Left lobe of liver (tissue), 2 donors: ENCODE measurements around the gene CASP7. TPM values are rescaled to one million over a fixed set of nuclear protein-coding genes. Genes with fewer than 3 reads are reported as not detected.
A peak's percentile ranks its signal among the peaks of the same experiment; 100 is the strongest.
"Not testable (repeated sequence)": the region's sequence is repeated elsewhere in the genome, so short reads cannot be mapped to it uniquely, and the experiment has no call there.

Source experiments
- ATAC-seq: fragments of 200-7000 bp; cut with Tn5 transposase; one replicate; pipeline ENCODE4 v1.9.1; 2020; ENCODE audit warnings: mild to moderate bottlenecking, moderate library complexity
- DNase-seq: peaks from one replicate; pipeline ENCODE4 v3.0.0-alpha.2; 2020; ENCODE audit warnings: low spot score
- total RNA-seq: library from RNA; stranded (reverse); gene quantifications from one replicate; pipeline ENCODE4 v1.2.1, GENCODE V29; 2021
- donor health status: DM: no; HTN: no; CAD: no; lungs with moderate emphysema.
- donor health status: DM: no; HTN: yes; CAD: no.

Gene CASP7
- 12.4 TPM for total RNA-seq

DNA sequence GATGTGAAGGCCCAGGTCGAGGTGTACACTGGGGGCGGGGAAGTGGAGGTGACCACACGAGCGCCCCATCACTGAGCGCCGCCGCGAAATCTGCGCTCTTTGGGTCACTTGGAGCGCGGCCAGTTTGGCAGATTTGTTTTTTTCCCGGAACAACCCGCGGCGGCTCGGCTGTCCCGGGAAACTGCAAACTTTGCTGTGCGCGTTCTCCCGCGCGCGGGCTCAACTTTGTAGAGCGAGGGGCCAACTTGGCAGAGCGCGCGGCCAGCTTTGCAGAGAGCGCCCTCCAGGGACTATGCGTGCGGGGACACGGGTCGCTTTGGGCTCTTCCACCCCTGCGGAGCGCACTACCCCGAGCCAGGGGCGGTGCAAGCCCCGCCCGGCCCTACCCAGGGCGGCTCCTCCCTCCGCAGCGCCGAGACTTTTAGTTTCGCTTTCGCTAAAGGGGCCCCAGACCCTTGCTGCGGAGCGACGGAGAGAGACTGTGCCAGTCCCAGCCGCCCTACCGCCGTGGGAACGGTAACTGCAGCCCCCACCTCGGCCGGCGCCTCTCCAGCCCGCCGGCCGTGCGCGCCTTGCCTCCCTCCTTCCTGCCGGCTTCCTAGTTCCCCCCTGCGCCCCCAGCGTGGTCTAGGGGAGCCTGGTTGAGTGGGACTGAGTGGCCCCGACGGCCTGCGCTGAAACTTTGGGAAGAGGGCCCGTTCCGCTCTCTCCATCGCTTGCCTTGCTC, at the start of gene CASP7:
Gene CASP7 (plus strand): TSS at position 450 of the 727 bp plus-strand sequence. CDS start 17,582 bp downstream, outside the sequence.
- ATAC-seq (peak; percentile 92), DNase-seq (peak; percentile 89)

- ATAC-seq: peak; percentile 77
Measured at GRCh38 chr10:113630929-113631533, 48.7 kb upstream of the CASP7 start.

GRCh38 chr10:113631684-113632367, 47.9 kb upstream of the CASP7 start:
- no peak for ATAC-seq
- no peak for DNase-seq

More at GRCh38 chr10:113630929-113631533, 48.7 kb upstream of the CASP7 start:
- peak; percentile 46 for DNase-seq

DNA sequence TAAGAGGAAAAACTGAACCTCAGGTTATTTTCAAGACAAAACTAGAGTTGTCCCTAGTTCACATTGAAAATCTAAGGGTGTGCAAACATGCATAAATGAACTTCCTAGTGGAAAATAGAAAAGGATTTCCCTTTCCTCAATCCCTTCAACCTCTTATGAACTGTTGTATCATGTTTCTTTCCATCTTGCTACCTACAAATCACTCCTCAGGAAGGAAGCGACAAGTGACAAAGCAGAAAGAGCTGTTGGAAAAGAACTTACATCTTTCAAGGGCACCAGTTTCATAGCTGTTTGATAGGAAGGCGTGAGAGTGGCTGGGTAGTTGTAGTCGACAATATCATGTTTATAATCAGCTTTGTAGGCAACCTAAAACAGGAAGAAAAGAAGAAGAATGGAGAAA, 39.7 kb upstream of the CASP7 start:
- ATAC-seq (no peak), DNase-seq (no peak)

DNA sequence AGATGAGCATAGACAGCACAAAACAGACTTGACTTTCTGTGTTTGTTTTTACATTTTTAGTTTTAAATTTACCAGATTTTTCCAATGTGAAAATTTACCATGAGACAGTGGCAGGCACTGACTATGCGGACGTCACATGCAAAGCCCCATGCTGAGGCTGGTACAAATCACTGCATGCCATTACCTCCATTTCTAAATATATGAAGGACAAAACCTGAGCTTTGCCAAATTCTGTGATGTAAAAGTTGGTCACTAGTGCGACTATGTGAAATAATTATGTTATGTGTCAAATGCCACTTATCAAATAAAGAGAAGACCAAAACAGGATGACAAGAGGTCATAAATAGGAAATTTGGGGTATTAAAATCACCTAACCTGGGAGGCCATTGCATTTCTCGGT, 38.0 kb upstream of the CASP7 start:
- ATAC-seq (no peak), DNase-seq (no peak)

DNA sequence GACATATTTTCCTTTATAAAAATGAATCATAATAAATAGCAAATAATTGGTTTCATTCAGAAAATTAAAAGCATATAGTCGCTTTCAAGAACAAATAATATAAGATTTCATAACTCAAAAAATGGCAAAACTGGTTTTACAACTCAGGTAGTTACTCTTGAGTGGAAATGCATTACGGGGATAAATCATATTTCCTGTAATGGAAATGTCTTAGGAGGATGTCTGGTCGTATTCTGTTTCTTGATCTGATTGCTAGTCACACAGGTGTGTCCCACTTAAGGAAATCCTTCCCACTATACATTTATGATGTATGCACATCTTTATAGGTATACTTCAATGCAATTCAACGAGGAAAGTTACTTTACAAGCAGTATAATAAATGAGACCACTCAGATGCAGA, 36.5 kb upstream of the CASP7 start:
- ATAC-seq: no peak
- no peak for DNase-seq

- ATAC-seq (peak; percentile 83), DNase-seq (no peak)
Measured at GRCh38 chr10:113644185-113645120, 35.3 kb upstream of the CASP7 start.

- DNase-seq (no peak), ATAC-seq (peak; percentile 42)
Measured at GRCh38 chr10:113646336-113647201, 33.1 kb upstream of the CASP7 start.

- DNase-seq: no peak
- ATAC-seq: no peak
Measured at GRCh38 chr10:113647812-113648211, 31.9 kb upstream of the CASP7 start.

DNA sequence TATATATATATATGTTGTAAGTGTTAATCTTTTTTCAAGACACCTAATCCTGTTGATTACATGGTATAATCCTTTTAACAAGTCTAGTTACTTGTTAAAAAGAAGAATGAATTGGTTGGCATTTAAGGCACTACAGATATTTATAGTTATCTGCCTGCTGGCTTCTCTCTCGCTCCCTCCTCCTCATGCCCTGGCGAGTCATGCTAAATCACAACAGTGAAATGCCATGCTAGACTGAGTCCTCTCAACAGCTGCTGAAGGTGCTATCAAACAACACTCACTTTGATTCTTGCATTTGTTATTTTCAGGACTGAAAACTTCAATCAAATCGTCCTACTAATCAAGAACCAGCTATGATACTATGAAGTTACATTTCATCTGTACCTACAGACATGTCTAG, 31.2 kb upstream of the CASP7 start:
- ATAC-seq (no peak), DNase-seq (no peak)

GRCh38 chr10:113650172-113650571, 29.5 kb upstream of the CASP7 start:
- ATAC-seq: no peak
- no peak for DNase-seq

- ATAC-seq (no peak), DNase-seq (no peak)
Measured at GRCh38 chr10:113651021-113651420, 28.7 kb upstream of the CASP7 start.

- DNase-seq: no peak
- ATAC-seq: peak; percentile 88
Measured at GRCh38 chr10:113651898-113652297, 27.8 kb upstream of the CASP7 start.

DNA sequence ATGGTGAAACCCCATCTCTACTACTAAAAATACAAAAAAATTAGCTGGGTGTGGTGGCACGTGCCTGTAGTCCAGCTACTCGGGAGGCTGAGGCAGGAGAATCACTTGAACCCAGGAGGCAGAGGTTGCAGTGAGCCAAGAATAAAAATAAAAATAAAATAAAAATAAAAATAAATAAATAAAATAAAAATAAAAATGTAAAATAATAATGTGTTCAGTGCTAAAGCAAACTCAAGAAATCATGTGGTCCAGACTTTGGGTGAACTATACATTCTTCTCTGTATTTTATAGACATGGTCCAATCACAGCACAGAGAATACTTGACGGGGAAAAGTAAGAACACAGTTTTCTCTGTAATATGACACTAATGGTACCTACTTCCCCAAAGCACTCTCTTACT, 27.3 kb upstream of the CASP7 start:
- DNase-seq, ATAC-seq: not testable (repeated sequence)

DNA sequence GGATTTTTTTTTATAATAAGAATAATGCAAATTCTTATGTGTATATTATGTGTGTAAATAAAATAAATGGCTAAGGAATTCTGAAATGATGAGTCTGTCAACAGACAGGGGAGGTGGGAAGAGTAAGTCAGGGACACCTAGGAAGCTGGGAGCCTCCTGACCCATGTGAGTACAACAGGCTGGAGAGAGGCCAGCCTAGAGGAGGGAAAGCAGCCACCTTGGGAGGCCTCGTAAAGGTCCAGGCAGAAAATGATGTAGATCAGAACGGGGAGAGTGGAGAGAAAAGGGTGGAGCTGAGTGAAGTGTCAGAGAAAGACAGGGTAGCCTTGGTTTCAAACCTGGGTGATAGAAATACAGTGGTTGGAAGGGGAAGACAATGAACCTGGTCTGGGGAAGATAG, 22.8 kb upstream of the CASP7 start:
- DNase-seq (no peak), ATAC-seq (no peak)

DNA sequence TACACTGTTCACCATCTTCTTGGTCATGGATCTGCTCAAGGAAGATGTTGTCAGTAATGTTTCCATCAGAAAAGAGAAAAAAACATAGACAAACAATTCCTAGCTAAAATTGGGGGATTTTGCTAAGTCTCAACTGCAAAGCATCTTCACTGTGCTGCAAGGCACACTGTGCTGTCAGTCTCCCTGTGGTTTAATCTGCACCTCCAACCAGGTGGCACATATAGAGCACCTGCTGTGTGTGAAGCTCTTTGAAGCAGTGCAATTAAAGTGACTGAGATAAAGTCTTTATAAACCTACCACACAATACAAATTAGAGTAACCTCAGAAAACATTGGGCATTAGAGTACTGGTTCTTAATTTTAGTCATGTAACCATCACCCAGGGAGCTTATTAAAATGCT, 22.2 kb upstream of the CASP7 start:
- DNase-seq (no peak), ATAC-seq (no peak)

GRCh38 chr10:113661332-113661731, 18.4 kb upstream of the CASP7 start:
- no peak for ATAC-seq
- no peak for DNase-seq

- ATAC-seq: no peak
- DNase-seq: no peak
Measured at GRCh38 chr10:113663142-113663541, 16.6 kb upstream of the CASP7 start.

- ATAC-seq (no peak), DNase-seq (no peak)
Measured at GRCh38 chr10:113663908-113664307, 15.8 kb upstream of the CASP7 start, which contains the start of gene NRAP. Gene NRAP (minus strand): TSS chr10:113664041. CDS start chr10:113663882, 159 bp downstream.

DNA sequence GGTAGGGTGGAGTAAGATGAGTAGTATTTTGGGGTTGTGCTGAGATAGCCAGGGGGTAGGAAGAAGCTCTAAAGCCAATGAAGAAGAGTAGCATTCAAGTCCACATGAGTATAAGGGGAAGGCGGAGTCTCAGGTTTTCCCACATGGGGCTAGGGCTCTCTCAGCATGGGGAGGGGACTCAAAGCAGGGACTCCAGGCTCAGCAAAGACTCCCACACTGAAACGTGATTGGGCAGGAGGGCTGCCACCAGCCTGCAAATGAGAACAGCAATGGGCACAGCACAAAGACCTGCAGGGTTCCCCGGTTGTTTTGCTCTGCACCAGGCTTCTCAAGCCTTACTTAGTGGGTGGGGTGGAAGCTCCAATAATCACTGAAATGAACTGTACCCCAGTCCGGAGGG, 14.4 kb upstream of the CASP7 start:
- no peak for ATAC-seq

More for the DNA sequence above, 14.4 kb upstream of the CASP7 start:
- DNase-seq: no peak
